Spleen (tissue), 11 donors: ENCODE results near the gene KLHL25. TPM values are rescaled to one million over a fixed set of nuclear protein-coding genes. Genes with fewer than 3 reads are reported as not detected.

Experiments
- DNase-seq: peaks from one replicate; pipeline ENCODE4 v3.0.0-alpha.2; 2020
- H3K27ac ChIP-seq, 8 donors: fragments of 200-600 bp; sonication (generic) in 7 of 8; 1 replicate in 4 of 8; 2 replicates in 4 of 8; pipeline versions ENCODE4 v1.5.0 to v1.8.0; 2016 to 2021; ENCODE audit warnings: inconsistent platforms in 4 of 8, mild to moderate bottlenecking in 4 of 8, moderate library complexity in 1 of 8
- H3K27me3 ChIP-seq, 7 donors: fragments of 200-600 bp; sonication (generic) in 6 of 7; replicated peaks in 1 of 7; 1 replicate in 4 of 7; 2 replicates in 3 of 7; pipeline versions ENCODE4 v1.5.0 to v1.8.0; 2016 to 2021; ENCODE audit warnings: inconsistent platforms in 3 of 7, mild to moderate bottlenecking in 1 of 7
- H3K36me3 ChIP-seq, 6 donors: fragments of 200-600 bp; sonication (generic) in 5 of 6; 1 replicate in 4 of 6; 2 replicates in 2 of 6; pipeline versions ENCODE4 v1.5.0 to v1.8.0; 2016 to 2021; ENCODE audit warnings: inconsistent platforms in 2 of 6
- H3K4me1 ChIP-seq, 6 donors: fragments of 200-600 bp; sonication (generic) in 5 of 6; 1 replicate in 3 of 6; 2 replicates in 3 of 6; pipeline versions ENCODE4 v1.5.0 to v1.8.0; 2016 to 2021; ENCODE audit warnings: inconsistent platforms in 3 of 6
- H3K4me3 ChIP-seq, 8 donors: fragments of 200-600 bp; sonication (generic) in 7 of 8; 1 replicate in 4 of 8; 2 replicates in 4 of 8; pipeline versions ENCODE4 v1.5.0 to v1.8.0; 2016 to 2021; ENCODE audit warnings: inconsistent platforms in 4 of 8, mild to moderate bottlenecking in 4 of 8, moderate library complexity in 2 of 8
- H3K9me3 ChIP-seq, 8 donors: fragments of 200-600 bp; sonication (generic) in 7 of 8; 1 replicate in 4 of 8; 2 replicates in 4 of 8; pipeline versions ENCODE4 v1.5.0 to v1.8.0; 2016 to 2021; ENCODE audit warnings: inconsistent platforms in 4 of 8
- POLR2A ChIP-seq, 3 donors: fragments of 450-650 bp; IDR thresholded peaks; one replicate each; pipeline ENCODE4 v1.5.1; 2017; ENCODE audit warnings: antibody characterized with exemption in 3 of 3, mild to moderate bottlenecking in 1 of 3
- POLR2AphosphoS5 ChIP-seq, 3 donors: sonication (generic); formaldehyde crosslinking; IDR thresholded peaks; one replicate each; pipeline ENCODE4 v1.5.1; 2017; ENCODE audit warnings: antibody characterized with exemption in 3 of 3
- WGBS, 5 donors: extraction: QIAGEN DNeasy Blood & Tissue Kit in 3 of 5; methylation state at CpG; one replicate each; pipeline versions ENCODE4 v1.1.5 to v1.1.7; 2013 to 2018; 5-methylcytosine and 5-hydroxymethylcytosine counted together
- intact Hi-C: fragments of 100-400 bp; cut with DNase I; formaldehyde crosslinking; loops from one replicate; pipeline ENCODE4 v1.15.0; 2023; ENCODE audit warnings: low total_unique reads
- polyA plus RNA-seq, 3 donors: library from polyadenylated mRNA; stranded (reverse); fragments of 200-250 nt; gene quantifications; one replicate each; pipeline ENCODE4 v1.2.1, GENCODE V29; 2013
- total RNA-seq, 7 donors: library from RNA; depleted of rRNA in 3 of 7; stranded (reverse); fragments of >200 nt in 3 of 7; fragmentation: NEBNext Ultra II Directional in 4 of 7; extraction: Animal tissue kit (Norgen Biotek cat#: 25700) in 4 of 7; gene quantifications; one replicate each; pipeline versions ENCODE4 v1.1.0 to v1.2.1, GENCODE V29; 2016 to 2021
- TF ChIP-seq, protein P1 (sequence below), 11 experiments: fragments of 200-600 bp in 7 of 11; fragments of 450-650 bp in 4 of 11; sonication (generic) in 4 of 11; IDR thresholded peaks in 8 of 11; conservative IDR thresholded peaks in 3 of 11; 1 replicate in 7 of 11; 2 replicates in 4 of 11; pipeline versions ENCODE4 v1.4.0 to v1.8.0; 2016 to 2021; ENCODE audit warnings: antibody characterized with exemption in 11 of 11, inconsistent platforms in 4 of 11, mild to moderate bottlenecking in 1 of 11
- donor health status: healthy with polysubstance abuse.
- donor health status: DM: no; HTN: no; CAD: no; lungs with moderate emphysema.
- donor health status: DM: no; HTN: no; CAD: no.
- donor health status: Bipolar disorder and iron deficiency.
- donor health status: healthy.
- donor health status: DM: no; HTN: no; CAD: no.
- donor health status: DM: yes; HTN: yes; CAD: no.

KLHL25 gene
- total and polyA plus RNA-seq, 10 donors: 1.00 to 4.6 (median 3.1) TPM

DNA sequence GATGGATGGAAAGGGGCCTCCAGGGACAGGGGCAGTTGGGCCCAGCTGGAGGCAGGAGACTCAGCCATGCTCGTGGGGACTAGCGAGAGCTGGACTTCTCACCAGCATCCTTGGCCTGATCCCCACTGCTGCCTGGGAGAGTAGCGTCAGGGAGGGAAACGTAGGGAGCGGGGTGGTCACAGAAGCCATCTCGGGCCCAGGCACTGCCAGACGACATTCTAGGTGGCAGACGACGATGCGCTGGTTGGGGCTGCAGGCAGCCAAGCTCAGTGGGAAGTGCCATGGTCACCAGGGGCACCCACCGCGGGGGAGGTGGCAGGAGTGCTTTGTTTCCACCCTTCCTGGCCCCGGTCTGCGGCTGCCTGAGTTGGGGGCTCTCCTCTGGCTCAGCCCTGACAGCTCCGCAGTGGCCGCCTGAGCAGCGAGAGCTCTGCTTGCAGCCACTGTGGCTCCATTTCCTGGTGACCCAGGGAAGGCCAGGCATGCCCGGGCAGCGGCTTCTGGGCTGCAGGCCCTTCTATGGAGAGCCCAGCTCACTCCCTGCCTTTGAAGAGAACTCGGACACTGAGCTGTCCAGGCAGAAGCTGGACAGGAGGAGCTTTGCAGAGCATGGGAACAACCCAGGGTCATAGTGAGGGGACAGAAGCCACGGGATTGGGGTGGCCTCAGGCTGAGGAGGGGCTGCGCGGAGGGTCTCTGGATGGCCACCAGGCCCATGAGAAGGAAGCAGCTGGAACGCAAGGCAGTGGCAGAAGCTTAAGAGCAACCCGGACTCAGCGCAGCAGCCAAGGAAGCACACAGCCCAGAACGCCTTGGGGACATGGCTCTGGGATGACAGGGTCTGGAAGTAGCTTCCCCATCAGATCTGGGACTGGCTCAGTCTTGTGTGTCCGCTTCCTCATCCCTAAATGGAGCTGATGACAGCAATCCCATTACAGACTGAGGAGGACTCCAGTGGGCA lies 30.8 kb downstream of the KLHL25 start:
- Histone ChIP-seq H3K27ac (no peak overlapping the region), H3K36me3 (peaks cover 0 to 48% (median 2%) of the 10 kb centered on the region in 6 donors), H3K27me3 (no peaks in the 10 kb centered on the region), H3K4me3 (no peak overlapping the region), H3K9me3 (no peaks in the 10 kb centered on the region), H3K4me1 (no peaks in the 10 kb centered on the region)
- TF ChIP-seq POLR2A (IDR thresholded peaks at IDR 0.05): no peak
- TF ChIP-seq, protein P1, sequence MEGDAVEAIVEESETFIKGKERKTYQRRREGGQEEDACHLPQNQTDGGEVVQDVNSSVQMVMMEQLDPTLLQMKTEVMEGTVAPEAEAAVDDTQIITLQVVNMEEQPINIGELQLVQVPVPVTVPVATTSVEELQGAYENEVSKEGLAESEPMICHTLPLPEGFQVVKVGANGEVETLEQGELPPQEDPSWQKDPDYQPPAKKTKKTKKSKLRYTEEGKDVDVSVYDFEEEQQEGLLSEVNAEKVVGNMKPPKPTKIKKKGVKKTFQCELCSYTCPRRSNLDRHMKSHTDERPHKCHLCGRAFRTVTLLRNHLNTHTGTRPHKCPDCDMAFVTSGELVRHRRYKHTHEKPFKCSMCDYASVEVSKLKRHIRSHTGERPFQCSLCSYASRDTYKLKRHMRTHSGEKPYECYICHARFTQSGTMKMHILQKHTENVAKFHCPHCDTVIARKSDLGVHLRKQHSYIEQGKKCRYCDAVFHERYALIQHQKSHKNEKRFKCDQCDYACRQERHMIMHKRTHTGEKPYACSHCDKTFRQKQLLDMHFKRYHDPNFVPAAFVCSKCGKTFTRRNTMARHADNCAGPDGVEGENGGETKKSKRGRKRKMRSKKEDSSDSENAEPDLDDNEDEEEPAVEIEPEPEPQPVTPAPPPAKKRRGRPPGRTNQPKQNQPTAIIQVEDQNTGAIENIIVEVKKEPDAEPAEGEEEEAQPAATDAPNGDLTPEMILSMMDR (IDR thresholded peaks at IDR 0.05 in 8 of 11, conservative IDR thresholded peaks at IDR 0.05 in 3 of 11): no peak
- TF ChIP-seq POLR2AphosphoS5 (IDR thresholded peaks at IDR 0.05): no peak
- no peak for DNase-seq
- 86 to 96% (median 91%) methylated on average over 23 to 28 of the region's 28 CpGs for WGBS, 5 donors
- intact Hi-C loops: no loop called here

DNA sequence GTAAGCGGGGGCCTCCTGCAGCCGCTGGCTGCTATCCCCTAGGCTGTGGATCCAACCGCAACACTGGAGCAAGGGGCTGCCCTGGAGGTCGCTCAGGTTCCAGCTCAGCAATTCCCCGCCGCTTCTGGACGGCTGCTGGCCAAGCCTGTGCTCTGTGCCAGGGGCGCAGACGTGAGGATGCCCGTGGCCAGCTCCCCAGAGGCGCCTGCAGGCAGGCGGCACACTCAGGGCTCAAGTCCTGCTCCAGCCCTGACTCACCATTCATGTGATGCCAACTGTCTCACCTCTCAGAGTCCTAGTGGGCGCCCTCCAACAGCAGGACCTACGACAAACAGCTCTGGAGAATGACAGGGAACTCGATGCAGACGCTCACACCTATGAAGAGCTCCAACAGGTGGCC lies 31.6 kb downstream of the KLHL25 start:
- intact Hi-C loops: no loop called here
- TF ChIP-seq POLR2A (IDR thresholded peaks at IDR 0.05): no peak
- no peak for TF ChIP-seq POLR2AphosphoS5 (IDR thresholded peaks at IDR 0.05)
- TF ChIP-seq, protein P1 (IDR thresholded peaks at IDR 0.05 in 8 of 11, conservative IDR thresholded peaks at IDR 0.05 in 3 of 11): no peak
- 90 to 97% (median 95%) methylated on average over 9 to 16 of the region's 16 CpGs for WGBS, 5 donors
- no peaks in the 10 kb centered on the region for H3K9me3 ChIP-seq
- H3K27ac ChIP-seq: no peak overlapping the region
- no peaks in the 10 kb centered on the region for H3K4me1 ChIP-seq
- H3K36me3 ChIP-seq: peaks cover 0 to 48% (median 2%) of the 10 kb centered on the region in 6 donors
- H3K4me3 ChIP-seq: no peak overlapping the region
- H3K27me3 ChIP-seq: no peaks in the 10 kb centered on the region
- DNase-seq: no peak

DNA sequence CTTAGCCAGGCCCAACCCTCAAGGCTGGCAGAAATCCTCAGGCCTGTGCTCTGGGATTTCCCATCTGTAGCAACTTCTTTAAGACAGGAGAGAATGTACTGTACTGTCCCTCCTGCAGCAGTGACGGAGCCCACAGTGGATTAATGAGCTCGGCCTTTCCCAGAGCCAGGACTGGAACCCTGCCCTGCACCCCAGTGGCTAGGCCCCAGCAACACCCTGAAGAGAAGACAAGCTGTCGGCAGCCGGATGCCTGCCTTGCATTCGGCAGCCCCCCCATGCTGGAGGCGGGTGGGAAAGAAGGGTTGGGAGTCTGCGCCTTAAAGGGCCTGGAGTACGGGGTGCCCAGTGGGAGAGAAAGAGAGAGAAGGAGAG lies 32.0 kb downstream of the KLHL25 start:
- DNase-seq: no peak
- WGBS, 5 donors: 82 to 100% (median 90%) methylated on average over 8 of the region's 8 CpGs
- no peak overlapping the region for H3K27ac ChIP-seq

More for the DNA sequence above, 32.0 kb downstream of the KLHL25 start:
- Histone ChIP-seq H3K27me3 (no peaks in the 10 kb centered on the region), H3K4me3 (no peak overlapping the region), H3K4me1 (no peaks in the 10 kb centered on the region), H3K36me3 (peaks cover 0 to 47% (median 2%) of the 10 kb centered on the region in 6 donors), H3K9me3 (no peaks in the 10 kb centered on the region)
- intact Hi-C loops: no loop called here
- TF ChIP-seq, protein P1 (IDR thresholded peaks at IDR 0.05 in 8 of 11, conservative IDR thresholded peaks at IDR 0.05 in 3 of 11): no peak
- TF ChIP-seq POLR2AphosphoS5 (IDR thresholded peaks at IDR 0.05) (no peak), POLR2A (IDR thresholded peaks at IDR 0.05) (no peak)
